ENCODE data around the gene BAX. TPM values are rescaled to one million over a fixed set of nuclear protein-coding genes. Genes with fewer than 3 reads are reported as not detected.

The BAX gene
- total RNA-seq, 1 donor, result 85.9 TPM

GRCh38 chr19:48962849-48963165 is 8.1 kb downstream of the BAX start:
- H3K4me3 ChIP-seq (ENCODE audit: low read depth, low read length), result no peak overlapping the region
- DNase-seq (ENCODE audit: low read depth), result no peak
- TF ChIP-seq, protein P1, sequence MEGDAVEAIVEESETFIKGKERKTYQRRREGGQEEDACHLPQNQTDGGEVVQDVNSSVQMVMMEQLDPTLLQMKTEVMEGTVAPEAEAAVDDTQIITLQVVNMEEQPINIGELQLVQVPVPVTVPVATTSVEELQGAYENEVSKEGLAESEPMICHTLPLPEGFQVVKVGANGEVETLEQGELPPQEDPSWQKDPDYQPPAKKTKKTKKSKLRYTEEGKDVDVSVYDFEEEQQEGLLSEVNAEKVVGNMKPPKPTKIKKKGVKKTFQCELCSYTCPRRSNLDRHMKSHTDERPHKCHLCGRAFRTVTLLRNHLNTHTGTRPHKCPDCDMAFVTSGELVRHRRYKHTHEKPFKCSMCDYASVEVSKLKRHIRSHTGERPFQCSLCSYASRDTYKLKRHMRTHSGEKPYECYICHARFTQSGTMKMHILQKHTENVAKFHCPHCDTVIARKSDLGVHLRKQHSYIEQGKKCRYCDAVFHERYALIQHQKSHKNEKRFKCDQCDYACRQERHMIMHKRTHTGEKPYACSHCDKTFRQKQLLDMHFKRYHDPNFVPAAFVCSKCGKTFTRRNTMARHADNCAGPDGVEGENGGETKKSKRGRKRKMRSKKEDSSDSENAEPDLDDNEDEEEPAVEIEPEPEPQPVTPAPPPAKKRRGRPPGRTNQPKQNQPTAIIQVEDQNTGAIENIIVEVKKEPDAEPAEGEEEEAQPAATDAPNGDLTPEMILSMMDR (IDR thresholded peaks at IDR 0.05; ENCODE audit: insufficient read depth, low read depth, low read length), result no peak

- TF ChIP-seq, protein P1 (IDR thresholded peaks at IDR 0.05; ENCODE audit: insufficient read depth, low read depth, low read length), result no peak
- H3K4me3 ChIP-seq (ENCODE audit: low read depth, low read length), result peak overlapping the region; percentile 25
- peak; percentile 77 for DNase-seq (ENCODE audit: low read depth)
Measured at GRCh38 chr19:48963371-48964204, 8.9 kb downstream of the BAX start.

DNA sequence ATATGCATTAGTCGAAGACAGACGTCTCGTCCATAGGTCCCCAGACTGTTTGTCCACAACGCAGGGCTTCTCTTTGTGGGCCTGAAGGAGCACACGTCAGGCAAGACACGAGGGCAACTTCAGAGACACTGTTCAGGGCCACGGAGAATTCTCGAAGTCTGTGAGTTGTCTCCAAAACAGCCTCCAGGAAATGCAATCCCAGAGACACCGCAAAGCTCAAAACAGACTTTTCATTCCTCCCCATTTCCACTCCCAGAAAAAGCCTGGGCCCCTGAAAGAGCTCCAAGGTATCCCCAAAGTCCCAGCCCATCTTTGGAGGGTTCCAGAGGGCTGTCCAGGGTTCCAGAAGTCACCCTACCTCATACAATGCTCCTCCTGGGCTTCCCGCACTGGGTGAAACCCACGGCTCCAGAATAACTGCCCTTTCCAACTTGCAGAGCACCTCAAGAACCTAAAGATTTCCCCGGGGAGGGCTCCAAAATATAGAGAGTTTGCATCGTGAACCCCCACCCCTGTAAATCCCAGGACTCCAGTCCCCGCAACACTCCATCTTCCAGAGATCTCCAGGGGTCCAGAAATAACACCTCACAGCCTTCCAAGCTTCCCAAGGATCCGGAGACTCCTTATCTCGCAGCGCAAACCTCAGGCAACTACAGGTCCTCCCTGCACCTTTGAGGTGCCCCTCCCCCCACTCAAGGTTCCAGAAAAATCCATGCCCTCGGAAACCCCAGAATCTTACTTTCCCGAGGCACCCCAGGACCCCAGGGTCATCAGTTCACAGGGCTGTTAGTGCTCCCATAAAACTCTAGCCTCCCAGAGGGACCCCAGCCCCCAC is 9.7 kb downstream of the BAX start:
- peak; percentile 72 for DNase-seq (ENCODE audit: low read depth)
- TF ChIP-seq, protein P1 (IDR thresholded peaks at IDR 0.05; ENCODE audit: insufficient read depth, low read depth, low read length), result no peak
- H3K4me3 ChIP-seq (ENCODE audit: low read depth, low read length), result peak overlapping the region; percentile 34

- peak within 1 kb of the TSS; percentile 81 for H3K4me3 ChIP-seq (ENCODE audit: low read depth, low read length)
- TF ChIP-seq, protein P1 (IDR thresholded peaks at IDR 0.05; ENCODE audit: insufficient read depth, low read depth, low read length), result no peak
- peak; percentile 98 for DNase-seq (ENCODE audit: low read depth)
Measured at GRCh38 chr19:48965040-48965805, 10.5 kb downstream of the BAX start, which contains the start of gene FTL. Gene FTL (plus strand): TSS chr19:48965309. CDS start chr19:48965508, 199 bp downstream.

DNA sequence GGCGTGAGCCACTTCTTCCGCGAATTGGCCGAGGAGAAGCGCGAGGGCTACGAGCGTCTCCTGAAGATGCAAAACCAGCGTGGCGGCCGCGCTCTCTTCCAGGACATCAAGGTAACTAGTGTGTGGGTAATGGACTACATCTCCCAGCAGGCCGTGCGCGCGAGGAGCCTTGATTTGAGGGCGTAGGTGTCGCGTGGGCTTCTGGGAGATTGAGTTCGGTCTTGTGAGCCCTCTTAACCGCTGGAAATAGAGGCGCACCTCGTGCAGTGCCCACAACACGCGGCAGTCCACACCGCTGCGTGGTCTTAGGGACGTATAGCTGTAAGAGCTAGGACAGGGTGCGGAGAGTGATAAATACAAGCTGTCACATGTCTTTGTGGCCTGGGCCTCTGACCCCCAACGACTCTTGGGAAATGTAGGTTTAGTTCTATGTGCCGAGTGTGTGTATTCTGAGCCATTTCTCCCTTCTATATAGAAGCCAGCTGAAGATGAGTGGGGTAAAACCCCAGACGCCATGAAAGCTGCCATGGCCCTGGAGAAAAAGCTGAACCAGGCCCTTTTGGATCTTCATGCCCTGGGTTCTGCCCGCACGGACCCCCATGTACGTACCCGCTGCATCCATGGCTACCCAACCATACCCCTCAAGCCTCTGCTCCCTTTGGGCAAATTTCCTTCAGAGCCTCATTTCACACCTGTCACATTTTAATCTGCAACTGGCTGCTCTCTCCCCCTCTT is 11.3 kb downstream of the BAX start:
- DNase-seq (ENCODE audit: low read depth), result peak; percentile 77
- TF ChIP-seq, protein P1 (IDR thresholded peaks at IDR 0.05; ENCODE audit: insufficient read depth, low read depth, low read length), result no peak
- H3K4me3 ChIP-seq (ENCODE audit: low read depth, low read length), result peak overlapping the region; percentile 81

Measured in fibroblast of villous mesenchyme (primary cell).